Measurements from ENCODE around the gene FBXO30. TPM values are rescaled to one million over a fixed set of nuclear protein-coding genes. Genes with fewer than 3 reads are reported as not detected.

The FBXO30 gene
- total and polyA plus RNA-seq, 4 donors = 0.90 to 15.5 (median 3.5) TPM

DNA sequence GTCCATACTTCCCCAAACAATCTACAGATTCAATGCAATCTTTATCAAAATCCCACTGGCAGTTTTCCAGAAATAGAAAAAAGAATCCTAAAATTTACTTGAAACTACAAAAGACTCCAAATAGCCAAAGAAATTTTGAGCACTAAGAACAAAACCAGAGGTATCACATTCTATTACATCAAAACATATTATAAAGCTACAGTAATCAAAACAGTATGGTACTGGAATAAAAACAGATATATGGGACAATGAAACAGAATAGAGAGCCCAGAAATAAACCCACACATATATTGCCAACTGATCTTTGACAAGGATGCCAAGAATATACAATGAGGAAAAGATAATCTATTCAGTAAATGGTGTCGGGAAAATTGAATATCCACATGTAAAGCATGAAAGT lies 46.0 kb upstream of the FBXO30 start:
- DNase-seq (ENCODE audit: low spot score) = no peak
- no peak overlapping the region for H3K27ac ChIP-seq (ENCODE audit: low read depth in 1 of 2, low read length in 2 of 2)
- WGBS = 97% methylated on average over 1 of the region's 1 CpG
- H3K4me1 ChIP-seq (ENCODE audit: control insufficient read depth in 4 of 4, insufficient read depth in 4 of 4, low read length in 3 of 4) = no peaks in the 10 kb centered on the region
- no peaks in the 10 kb centered on the region for H3K36me3 ChIP-seq (ENCODE audit: control insufficient read depth in 4 of 4, insufficient read depth in 3 of 4, low read depth in 1 of 4, low read length in 3 of 4)
- no peaks in the 10 kb centered on the region for H3K27me3 ChIP-seq (ENCODE audit: control insufficient read depth in 4 of 4, insufficient read depth in 4 of 4, low read length in 3 of 4)
- no peak for TF ChIP-seq ATF3 (IDR thresholded peaks at IDR 0.05)
- TF ChIP-seq RXRA (IDR thresholded peaks at IDR 0.05) = no peak
- no peak for TF ChIP-seq HNF4A (conservative IDR thresholded peaks at IDR 0.05)
- TF ChIP-seq, protein P1, sequence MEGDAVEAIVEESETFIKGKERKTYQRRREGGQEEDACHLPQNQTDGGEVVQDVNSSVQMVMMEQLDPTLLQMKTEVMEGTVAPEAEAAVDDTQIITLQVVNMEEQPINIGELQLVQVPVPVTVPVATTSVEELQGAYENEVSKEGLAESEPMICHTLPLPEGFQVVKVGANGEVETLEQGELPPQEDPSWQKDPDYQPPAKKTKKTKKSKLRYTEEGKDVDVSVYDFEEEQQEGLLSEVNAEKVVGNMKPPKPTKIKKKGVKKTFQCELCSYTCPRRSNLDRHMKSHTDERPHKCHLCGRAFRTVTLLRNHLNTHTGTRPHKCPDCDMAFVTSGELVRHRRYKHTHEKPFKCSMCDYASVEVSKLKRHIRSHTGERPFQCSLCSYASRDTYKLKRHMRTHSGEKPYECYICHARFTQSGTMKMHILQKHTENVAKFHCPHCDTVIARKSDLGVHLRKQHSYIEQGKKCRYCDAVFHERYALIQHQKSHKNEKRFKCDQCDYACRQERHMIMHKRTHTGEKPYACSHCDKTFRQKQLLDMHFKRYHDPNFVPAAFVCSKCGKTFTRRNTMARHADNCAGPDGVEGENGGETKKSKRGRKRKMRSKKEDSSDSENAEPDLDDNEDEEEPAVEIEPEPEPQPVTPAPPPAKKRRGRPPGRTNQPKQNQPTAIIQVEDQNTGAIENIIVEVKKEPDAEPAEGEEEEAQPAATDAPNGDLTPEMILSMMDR (IDR thresholded peaks at IDR 0.05; ENCODE audit: low read depth, low read length, missing input control) = no peak
- TF ChIP-seq, protein P2, sequence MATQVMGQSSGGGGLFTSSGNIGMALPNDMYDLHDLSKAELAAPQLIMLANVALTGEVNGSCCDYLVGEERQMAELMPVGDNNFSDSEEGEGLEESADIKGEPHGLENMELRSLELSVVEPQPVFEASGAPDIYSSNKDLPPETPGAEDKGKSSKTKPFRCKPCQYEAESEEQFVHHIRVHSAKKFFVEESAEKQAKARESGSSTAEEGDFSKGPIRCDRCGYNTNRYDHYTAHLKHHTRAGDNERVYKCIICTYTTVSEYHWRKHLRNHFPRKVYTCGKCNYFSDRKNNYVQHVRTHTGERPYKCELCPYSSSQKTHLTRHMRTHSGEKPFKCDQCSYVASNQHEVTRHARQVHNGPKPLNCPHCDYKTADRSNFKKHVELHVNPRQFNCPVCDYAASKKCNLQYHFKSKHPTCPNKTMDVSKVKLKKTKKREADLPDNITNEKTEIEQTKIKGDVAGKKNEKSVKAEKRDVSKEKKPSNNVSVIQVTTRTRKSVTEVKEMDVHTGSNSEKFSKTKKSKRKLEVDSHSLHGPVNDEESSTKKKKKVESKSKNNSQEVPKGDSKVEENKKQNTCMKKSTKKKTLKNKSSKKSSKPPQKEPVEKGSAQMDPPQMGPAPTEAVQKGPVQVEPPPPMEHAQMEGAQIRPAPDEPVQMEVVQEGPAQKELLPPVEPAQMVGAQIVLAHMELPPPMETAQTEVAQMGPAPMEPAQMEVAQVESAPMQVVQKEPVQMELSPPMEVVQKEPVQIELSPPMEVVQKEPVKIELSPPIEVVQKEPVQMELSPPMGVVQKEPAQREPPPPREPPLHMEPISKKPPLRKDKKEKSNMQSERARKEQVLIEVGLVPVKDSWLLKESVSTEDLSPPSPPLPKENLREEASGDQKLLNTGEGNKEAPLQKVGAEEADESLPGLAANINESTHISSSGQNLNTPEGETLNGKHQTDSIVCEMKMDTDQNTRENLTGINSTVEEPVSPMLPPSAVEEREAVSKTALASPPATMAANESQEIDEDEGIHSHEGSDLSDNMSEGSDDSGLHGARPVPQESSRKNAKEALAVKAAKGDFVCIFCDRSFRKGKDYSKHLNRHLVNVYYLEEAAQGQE (IDR thresholded peaks at IDR 0.05) = no peak
- TF ChIP-seq RAD21 (IDR thresholded peaks at IDR 0.05) = no peak
- no peak for TF ChIP-seq HNF4G (IDR thresholded peaks at IDR 0.05)
- TF ChIP-seq SP1 (IDR thresholded peaks at IDR 0.05) = no peak
- TF ChIP-seq NR2F2 (IDR thresholded peaks at IDR 0.05) = no peak
- TF ChIP-seq FOXA2 (IDR thresholded peaks at IDR 0.05) = no peak
- TF ChIP-seq, protein P3, sequence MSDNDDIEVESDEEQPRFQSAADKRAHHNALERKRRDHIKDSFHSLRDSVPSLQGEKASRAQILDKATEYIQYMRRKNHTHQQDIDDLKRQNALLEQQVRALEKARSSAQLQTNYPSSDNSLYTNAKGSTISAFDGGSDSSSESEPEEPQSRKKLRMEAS (IDR thresholded peaks at IDR 0.05) = no peak
- TF ChIP-seq, protein P4, sequence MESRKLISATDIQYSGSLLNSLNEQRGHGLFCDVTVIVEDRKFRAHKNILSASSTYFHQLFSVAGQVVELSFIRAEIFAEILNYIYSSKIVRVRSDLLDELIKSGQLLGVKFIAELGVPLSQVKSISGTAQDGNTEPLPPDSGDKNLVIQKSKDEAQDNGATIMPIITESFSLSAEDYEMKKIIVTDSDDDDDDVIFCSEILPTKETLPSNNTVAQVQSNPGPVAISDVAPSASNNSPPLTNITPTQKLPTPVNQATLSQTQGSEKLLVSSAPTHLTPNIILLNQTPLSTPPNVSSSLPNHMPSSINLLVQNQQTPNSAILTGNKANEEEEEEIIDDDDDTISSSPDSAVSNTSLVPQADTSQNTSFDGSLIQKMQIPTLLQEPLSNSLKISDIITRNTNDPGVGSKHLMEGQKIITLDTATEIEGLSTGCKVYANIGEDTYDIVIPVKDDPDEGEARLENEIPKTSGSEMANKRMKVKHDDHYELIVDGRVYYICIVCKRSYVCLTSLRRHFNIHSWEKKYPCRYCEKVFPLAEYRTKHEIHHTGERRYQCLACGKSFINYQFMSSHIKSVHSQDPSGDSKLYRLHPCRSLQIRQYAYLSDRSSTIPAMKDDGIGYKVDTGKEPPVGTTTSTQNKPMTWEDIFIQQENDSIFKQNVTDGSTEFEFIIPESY (IDR thresholded peaks at IDR 0.05) = no peak
- TF ChIP-seq TAF1 (conservative IDR thresholded peaks at IDR 0.05) = no peak
- no peak for TF ChIP-seq YY1 (IDR thresholded peaks at IDR 0.05)
- TF ChIP-seq GABPA (IDR thresholded peaks at IDR 0.05 in 1 of 2, conservative IDR thresholded peaks at IDR 0.05 in 1 of 2) = no peak
- H3K4me3 ChIP-seq (ENCODE audit: low read depth in 1 of 3, low read length in 3 of 3) = no peak overlapping the region
- no peak overlapping the region for H3K9ac ChIP-seq (ENCODE audit: low read depth in 1 of 2, low read length in 2 of 2)
- H3K9me3 ChIP-seq (ENCODE audit: control insufficient read depth in 4 of 4, low read length in 3 of 4) = no peaks in the 10 kb centered on the region

DNA sequence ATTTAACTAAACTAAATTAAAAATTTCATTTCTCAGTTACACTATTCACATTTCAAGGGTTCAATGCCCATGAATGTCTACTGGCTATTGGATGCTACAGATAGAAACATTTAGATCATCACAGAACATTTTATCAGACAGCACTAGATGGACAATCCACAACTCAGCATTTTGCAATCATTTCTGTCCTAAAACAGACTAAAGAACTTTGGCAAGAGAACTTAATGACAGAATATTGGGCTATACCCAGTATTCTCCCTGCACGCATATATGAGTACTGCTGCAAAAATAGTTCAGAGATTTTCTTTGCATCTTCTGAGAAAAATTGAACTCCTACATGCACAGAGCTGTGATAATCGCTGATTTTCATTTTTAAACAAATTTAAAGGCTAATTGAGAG lies 36.1 kb upstream of the FBXO30 start:
- DNase-seq (ENCODE audit: low spot score) = no peak
- Histone ChIP-seq H3K4me3 (ENCODE audit: low read depth in 1 of 3, low read length in 3 of 3) (no peak overlapping the region), H3K27ac (ENCODE audit: low read depth in 1 of 2, low read length in 2 of 2) (no peak overlapping the region), H3K9ac (ENCODE audit: low read depth in 1 of 2, low read length in 2 of 2) (no peak overlapping the region), H3K9me3 (ENCODE audit: control insufficient read depth in 4 of 4, low read length in 3 of 4) (no peaks in the 10 kb centered on the region), H3K27me3 (ENCODE audit: control insufficient read depth in 4 of 4, insufficient read depth in 4 of 4, low read length in 3 of 4) (no peaks in the 10 kb centered on the region), H3K4me1 (ENCODE audit: control insufficient read depth in 4 of 4, insufficient read depth in 4 of 4, low read length in 3 of 4) (no peaks in the 10 kb centered on the region), H3K36me3 (ENCODE audit: control insufficient read depth in 4 of 4, insufficient read depth in 3 of 4, low read depth in 1 of 4, low read length in 3 of 4) (no peaks in the 10 kb centered on the region)
- TF ChIP-seq, protein P3 (IDR thresholded peaks at IDR 0.05) = no peak
- TF ChIP-seq, protein P1 (IDR thresholded peaks at IDR 0.05; ENCODE audit: low read depth, low read length, missing input control) = no peak
- TF ChIP-seq NR2F2 (IDR thresholded peaks at IDR 0.05) = no peak
- TF ChIP-seq GABPA (IDR thresholded peaks at IDR 0.05 in 1 of 2, conservative IDR thresholded peaks at IDR 0.05 in 1 of 2) = no peak
- TF ChIP-seq RXRA (IDR thresholded peaks at IDR 0.05) = no peak
- no peak for TF ChIP-seq FOXA1 (IDR thresholded peaks at IDR 0.05)
- TF ChIP-seq EGR1 (IDR thresholded peaks at IDR 0.05; ENCODE audit: low read depth in 2 of 2) = no peak
- no peak for TF ChIP-seq HNF4G (IDR thresholded peaks at IDR 0.05)
- TF ChIP-seq JUND (IDR thresholded peaks at IDR 0.05) = no peak
- no peak for TF ChIP-seq TAF1 (conservative IDR thresholded peaks at IDR 0.05)
- TF ChIP-seq RAD21 (IDR thresholded peaks at IDR 0.05) = no peak
- TF ChIP-seq HNF4A (conservative IDR thresholded peaks at IDR 0.05) = no peak
- TF ChIP-seq YY1 (IDR thresholded peaks at IDR 0.05) = no peak
- WGBS = 92% methylated on average over 2 of the region's 2 CpGs

Measured in liver (tissue), 9 donors.